Tibial nerve (tissue), 4 donors: ENCODE results near the gene WDFY3.

Experiments
- EP300 ChIP-seq, 2 donors: sonication (generic); formaldehyde crosslinking; IDR thresholded peaks; one replicate each; pipeline ENCODE4 v1.6.1; 2017; ENCODE audit warnings: antibody characterized with exemption in 2 of 2, mild to moderate bottlenecking in 1 of 2
- POLR2A ChIP-seq, 2 donors: fragments of 450-650 bp; IDR thresholded peaks; one replicate each; pipeline ENCODE4 v1.6.1; 2017; ENCODE audit warnings: antibody characterized with exemption in 2 of 2, mild to moderate bottlenecking in 2 of 2, moderate library complexity in 2 of 2
- TF ChIP-seq, protein P1 (sequence below), 5 experiments: fragments of 200-600 bp in 3 of 5; fragments of 450-650 bp in 2 of 5; sonication (generic) in 3 of 5; IDR thresholded peaks; one replicate each; pipeline ENCODE4 v1.5.1; 2016 to 2019; ENCODE audit warnings: antibody characterized with exemption in 5 of 5, mild to moderate bottlenecking in 3 of 5, moderate library complexity in 2 of 5

DNA sequence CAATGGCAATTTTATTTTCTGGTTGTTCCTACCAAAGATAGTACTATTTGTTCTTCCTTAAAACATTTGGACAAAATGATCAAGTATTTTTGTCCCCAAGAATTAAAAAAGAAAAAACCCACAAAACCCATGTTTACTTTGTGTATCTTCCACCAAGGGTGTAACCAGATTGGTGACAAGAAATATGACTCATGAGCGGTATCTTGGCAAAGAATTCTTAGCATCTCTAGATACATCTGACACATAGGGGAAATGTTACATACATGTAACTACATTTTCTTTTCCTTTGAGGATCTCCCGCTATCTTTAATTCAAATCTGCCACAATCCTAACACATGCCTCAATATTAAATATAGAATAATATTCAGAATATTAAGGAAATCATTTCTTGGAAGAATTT is 78.7 kb downstream of the WDFY3 start:
- TF ChIP-seq, protein P1, sequence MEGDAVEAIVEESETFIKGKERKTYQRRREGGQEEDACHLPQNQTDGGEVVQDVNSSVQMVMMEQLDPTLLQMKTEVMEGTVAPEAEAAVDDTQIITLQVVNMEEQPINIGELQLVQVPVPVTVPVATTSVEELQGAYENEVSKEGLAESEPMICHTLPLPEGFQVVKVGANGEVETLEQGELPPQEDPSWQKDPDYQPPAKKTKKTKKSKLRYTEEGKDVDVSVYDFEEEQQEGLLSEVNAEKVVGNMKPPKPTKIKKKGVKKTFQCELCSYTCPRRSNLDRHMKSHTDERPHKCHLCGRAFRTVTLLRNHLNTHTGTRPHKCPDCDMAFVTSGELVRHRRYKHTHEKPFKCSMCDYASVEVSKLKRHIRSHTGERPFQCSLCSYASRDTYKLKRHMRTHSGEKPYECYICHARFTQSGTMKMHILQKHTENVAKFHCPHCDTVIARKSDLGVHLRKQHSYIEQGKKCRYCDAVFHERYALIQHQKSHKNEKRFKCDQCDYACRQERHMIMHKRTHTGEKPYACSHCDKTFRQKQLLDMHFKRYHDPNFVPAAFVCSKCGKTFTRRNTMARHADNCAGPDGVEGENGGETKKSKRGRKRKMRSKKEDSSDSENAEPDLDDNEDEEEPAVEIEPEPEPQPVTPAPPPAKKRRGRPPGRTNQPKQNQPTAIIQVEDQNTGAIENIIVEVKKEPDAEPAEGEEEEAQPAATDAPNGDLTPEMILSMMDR (IDR thresholded peaks at IDR 0.05) = no peak
- TF ChIP-seq POLR2A (IDR thresholded peaks at IDR 0.05) (no peak), EP300 (IDR thresholded peaks at IDR 0.05) (no peak)
